Hippocampal formation (tissue), 2 donors: ENCODE data around the gene SLC35A3.
"Not testable (repeated sequence)": the region's sequence is repeated elsewhere in the genome, so short reads cannot be mapped to it uniquely, and the experiment has no call there.

ENCODE experiments used
- DNase-seq, 2 donors: peaks; one replicate each; lab custom pipeline; 2025; lab: John Stamatoyannopoulos, UW

SLC35A3 gene

DNA sequence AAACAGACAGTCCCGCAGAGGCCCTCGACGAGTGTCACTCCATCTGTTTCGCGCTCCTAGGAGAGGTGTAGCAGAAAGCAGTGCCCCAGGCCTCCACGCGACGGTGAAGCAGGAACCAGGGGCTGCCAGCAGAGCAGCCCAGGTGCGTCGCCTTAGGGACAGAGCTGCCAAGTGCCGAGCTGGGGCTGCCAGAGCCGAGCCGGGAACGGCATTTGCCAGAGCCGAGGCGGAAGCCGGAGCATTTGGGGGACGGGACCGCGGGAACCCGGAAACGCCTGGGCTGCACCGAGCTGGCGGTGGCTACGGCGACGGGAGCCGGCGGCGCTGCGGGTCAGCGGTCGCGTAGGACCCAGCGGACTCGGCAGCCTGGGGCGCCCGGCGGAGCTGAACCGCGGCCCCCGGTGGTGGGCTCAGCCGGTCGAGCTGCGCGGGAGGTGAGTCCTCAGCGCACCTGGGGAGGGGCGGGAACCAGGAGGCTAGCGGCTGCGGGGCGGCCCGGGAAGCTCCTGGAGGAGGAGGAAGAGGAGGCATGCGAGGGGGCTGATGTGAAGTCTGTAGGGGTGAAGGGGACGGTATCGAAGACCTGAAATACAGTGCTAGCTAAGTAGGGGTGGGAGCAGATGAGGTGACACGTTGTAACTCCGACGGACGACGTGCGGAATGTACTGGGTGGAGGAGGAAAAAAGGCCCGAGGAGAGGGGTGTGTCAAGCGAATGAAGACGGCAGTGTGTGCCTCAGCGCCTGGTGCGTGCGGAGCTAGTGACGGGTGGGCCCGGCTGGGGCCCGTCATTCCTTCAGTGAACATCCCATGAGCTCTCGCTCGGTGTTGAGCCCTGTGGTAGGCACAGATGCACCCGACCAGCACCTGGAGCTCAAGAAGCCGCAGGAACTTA, at the start of gene SLC35A3:
Gene SLC35A3, plus strand, starts transcription at position 268 of the 893 bp plus-strand sequence. CDS start 23,559 bp downstream, outside the sequence.
- DNase-seq = peak; percentile 48 to 77

- no peak for DNase-seq
Measured at GRCh38 chr1:99934801-99935200, 35.0 kb upstream of the SLC35A3 start.

- no peak for DNase-seq
Measured at GRCh38 chr1:99935534-99935933, 34.3 kb upstream of the SLC35A3 start.

DNA sequence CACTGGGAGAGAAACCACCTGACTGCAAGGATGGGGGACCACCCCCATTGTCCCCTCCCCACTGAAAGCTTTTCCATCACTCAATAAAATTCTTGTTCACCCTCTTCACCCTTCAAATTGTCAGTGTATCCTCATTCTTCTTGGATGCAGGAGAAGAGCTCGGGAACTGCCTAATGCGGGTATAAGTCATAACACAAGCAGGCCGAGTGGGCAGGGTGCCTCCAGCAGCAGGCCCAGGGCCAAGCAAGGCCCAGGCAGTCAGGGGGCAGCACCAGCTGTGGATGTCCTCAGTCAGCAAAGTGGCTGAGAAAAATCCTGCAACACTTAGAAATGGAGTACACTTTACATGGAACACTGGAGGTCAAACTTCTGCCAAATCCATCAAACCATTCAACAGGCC, 33.7 kb upstream of the SLC35A3 start:
- DNase-seq = no peak

GRCh38 chr1:99942723-99943122, 27.1 kb upstream of the SLC35A3 start:
- DNase-seq = no peak

- no peak for DNase-seq
Measured at GRCh38 chr1:99943223-99943794, 26.5 kb upstream of the SLC35A3 start.

DNA sequence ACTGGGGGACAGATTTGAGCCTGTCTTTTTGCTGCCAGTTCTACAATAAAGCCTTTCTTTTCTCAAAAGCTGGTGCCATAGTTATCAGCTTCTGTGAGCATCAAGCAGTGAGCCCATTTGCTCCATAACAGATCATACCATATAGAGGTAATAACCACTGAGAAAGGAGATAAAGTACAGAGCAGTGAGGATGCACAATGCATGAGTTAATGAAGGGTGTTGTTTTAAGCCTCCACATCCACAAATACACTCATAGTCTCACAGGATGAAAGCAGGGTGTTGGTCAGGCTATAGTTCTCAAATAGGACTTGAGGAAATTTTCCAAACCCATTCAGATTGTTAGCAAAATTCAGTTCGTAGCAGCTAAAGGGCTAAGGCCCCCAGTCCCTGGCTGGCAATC, 25.6 kb upstream of the SLC35A3 start:
- DNase-seq = no peak

DNA sequence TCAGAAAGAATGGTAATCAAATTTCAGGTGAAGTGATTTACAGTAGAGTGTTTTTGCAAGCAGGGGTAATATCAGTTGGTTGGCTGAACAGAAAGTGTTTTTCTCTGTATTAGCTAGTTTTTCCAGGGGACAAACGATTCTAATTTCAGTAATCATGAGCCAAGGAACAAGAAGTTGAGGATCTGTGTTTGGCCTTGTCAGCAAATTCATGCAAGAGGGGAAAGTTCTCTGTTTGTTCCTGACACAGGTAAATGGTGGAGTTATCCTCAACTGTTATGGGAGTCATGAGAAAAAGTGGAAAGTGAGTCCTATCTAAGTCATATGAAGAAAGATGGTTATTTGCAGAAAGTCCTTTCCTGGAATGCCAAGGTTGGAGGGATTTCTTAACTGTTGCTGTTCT, 24.6 kb upstream of the SLC35A3 start:
- no peak for DNase-seq

- no peak for DNase-seq
Measured at GRCh38 chr1:99950486-99950885, 19.3 kb upstream of the SLC35A3 start.

DNA sequence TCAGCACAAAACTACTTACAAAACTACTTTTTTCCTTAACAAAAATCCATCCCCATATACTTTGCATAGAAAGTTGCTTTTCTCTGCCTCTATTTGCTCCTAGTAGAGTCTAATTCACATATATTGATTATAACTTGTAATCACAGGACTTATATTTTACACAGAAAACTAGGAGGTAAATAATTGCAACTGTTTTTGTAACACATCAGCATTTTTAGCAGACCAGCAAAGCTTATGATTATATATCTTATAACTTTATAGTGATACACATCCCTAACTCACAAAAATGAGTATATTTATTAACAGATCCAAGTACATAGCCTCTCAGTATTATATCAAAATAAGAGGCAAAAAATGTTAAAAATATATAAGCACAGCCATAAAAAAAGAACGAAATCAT, 17.3 kb upstream of the SLC35A3 start:
- DNase-seq = no peak

- no peak for DNase-seq
Measured at GRCh38 chr1:99955375-99955774, 14.4 kb upstream of the SLC35A3 start.

- no peak for DNase-seq
Measured at GRCh38 chr1:99956755-99957154, 13.0 kb upstream of the SLC35A3 start.

DNA sequence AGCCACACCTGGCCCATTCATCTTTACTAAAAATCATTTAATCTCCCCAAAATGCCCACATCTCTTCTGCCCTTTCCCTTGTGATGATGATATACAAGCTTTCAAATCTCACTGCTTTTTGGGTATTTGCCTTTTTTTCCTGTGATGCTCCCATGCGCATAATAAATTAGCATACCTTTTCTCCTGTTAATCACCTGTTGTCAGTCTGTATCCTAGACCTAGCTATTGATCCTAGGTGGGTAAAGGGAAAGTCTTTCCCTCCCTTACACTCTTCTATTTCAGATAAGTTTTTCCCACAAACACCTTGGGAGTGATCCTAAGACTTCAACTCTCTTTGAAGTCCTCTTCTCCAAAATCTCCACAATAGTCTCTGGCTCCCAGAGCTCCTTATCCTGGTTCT, 12.0 kb upstream of the SLC35A3 start:
- no peak for DNase-seq

- DNase-seq = not testable (repeated sequence)
Measured at GRCh38 chr1:99959189-99959705, 10.5 kb upstream of the SLC35A3 start.

GRCh38 chr1:99960260-99960659, 9.5 kb upstream of the SLC35A3 start:
- not testable (repeated sequence) for DNase-seq

DNA sequence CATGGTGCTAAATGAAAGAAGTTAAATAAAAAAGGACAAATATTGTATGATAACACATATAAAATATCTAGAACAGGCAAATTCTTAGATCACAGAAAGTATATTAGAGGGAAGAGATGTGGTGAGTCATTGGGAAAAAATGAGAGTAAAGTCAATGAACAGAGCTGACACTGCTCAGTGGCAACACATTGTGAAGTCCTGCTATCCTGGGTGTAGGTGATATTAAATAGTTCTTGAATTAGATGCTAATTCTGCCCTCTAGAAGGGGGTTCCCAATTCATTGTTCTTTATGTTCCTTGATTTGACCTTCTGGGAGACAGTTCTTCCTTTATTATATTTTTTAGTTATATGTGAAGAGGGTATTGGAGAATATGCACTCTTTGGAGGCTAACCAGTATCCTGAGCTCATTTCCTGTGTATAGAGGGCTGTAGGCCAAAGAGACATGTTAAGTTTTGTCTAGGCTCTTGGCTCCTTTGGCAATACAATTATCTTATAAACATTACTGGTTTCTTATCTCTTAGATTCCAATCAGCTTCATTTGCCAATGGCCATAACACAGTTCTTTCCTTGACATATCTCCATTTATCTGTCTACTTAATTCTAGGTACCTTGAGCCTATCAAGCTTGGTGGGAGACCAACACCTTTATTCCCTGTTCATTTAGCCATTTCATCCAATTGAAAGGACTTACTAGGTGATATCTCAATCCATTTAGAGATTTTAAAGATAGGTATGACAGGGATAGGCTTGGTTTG, 6.6 kb upstream of the SLC35A3 start:
- DNase-seq = no peak

DNA sequence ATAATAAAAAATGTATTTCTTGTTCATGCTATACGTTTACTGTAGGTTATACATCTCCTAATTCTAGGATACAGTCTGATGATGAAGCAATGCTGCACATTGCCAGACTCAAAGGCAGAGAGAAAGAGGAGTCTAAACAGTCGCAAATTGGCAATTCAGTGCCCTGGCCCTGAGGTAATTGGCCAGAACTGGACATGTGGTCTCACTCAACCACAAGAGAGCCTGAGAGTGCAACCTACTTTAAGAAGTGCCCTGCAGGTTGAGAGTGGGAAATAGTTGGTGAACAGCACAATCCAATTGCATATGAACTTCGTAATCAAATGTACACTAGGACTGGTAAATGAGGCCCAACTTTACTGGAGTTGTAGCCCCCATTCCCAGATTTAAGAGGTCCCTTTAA, 5.0 kb upstream of the SLC35A3 start:
- DNase-seq = no peak

DNA sequence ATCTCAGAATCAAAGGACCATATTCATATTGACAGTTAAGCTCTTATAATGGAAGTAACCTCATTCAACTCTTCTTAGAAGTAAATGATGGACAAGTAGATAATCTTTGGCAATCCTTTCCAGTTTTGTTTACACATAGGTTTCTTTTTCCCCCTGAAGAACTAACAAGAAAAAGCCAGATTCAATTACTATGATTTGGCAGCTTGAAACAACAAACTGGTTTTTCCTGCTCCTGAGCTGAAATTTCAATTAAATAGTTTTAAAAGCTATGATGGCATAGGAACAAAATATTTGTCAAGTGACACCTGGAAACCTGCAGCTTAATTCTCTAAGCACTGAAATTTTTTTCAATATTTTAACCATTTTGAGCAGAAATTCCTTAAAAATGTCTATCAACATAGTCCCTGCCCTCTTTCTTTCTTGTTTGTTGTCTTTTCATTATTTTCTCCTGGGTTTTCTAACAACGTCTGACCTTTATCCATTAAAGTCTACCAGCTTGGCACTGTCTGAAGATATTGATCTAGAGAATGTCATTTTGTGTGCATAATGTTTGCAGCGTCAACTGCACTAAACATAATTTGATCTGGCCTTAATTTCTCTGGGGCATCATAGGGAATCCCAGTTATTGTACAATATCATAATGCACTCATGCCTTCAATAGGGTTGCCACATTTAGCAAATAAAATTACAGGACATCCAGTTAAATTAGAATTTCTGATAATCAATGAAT, 4.0 kb upstream of the SLC35A3 start:
- no peak for DNase-seq

DNA sequence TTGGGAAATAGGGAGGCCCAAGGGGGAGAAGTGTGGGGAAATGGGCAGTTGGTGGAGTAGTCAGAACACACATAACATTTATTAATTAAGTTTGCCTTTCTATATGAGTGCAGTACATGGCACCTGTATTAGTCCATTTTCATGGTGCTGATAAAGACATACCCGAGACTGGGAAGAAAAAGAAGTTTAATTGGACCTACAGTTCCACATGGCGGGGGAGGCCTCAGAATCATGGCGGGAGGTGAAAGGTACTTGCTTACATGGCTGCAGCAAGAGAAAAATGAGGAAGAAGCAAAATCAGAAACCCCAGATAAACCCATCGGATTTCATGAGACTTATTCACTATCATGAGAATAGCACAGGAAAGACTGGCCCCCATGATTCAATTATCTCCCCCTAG, 1.6 kb upstream of the SLC35A3 start:
- no peak for DNase-seq

- DNase-seq = no peak
Measured at GRCh38 chr1:99969260-99969728, 502 bp upstream of the SLC35A3 start.

GRCh38 chr1:99970713-99971255, 988 bp downstream of the SLC35A3 start:
- DNase-seq = no peak
